ENCODE data around the gene ETFA.
"Not testable (repeated sequence)": the region's sequence is repeated elsewhere in the genome, so short reads cannot be mapped to it uniquely, and the experiment has no call there.

Gene ETFA

GRCh38 chr15:76296849-76297248, 14.4 kb downstream of the ETFA start:
- TF ChIP-seq BHLHE40 (IDR thresholded peaks at IDR 0.05; ENCODE audit: borderline replicate concordance): no peak
- TF ChIP-seq ELF4 (IDR thresholded peaks at IDR 0.05): no peak
- no peak for TF ChIP-seq FOXK2 (IDR thresholded peaks at IDR 0.05)
- no peak for TF ChIP-seq NFRKB (IDR thresholded peaks at IDR 0.05)
- TF ChIP-seq FOXA1 (IDR thresholded peaks at IDR 0.05): no peak
- no peak for TF ChIP-seq ARNT (IDR thresholded peaks at IDR 0.05)
- no peak for TF ChIP-seq LEF1 (IDR thresholded peaks at IDR 0.05; ENCODE audit: borderline replicate concordance)
- no peak for TF ChIP-seq L3MBTL2 (conservative IDR thresholded peaks at IDR 0.05)
- TF ChIP-seq SUZ12 (IDR thresholded peaks at IDR 0.05): no peak
- no peak for TF ChIP-seq HDGF (IDR thresholded peaks at IDR 0.05; ENCODE audit: borderline replicate concordance)
- TF ChIP-seq CTBP1 (IDR thresholded peaks at IDR 0.05; ENCODE audit: borderline replicate concordance): no peak
- TF ChIP-seq PKNOX1 (IDR thresholded peaks at IDR 0.05): no peak
- no peak for TF ChIP-seq FOXM1 (IDR thresholded peaks at IDR 0.05; ENCODE audit: borderline replicate concordance)
- no peak for TF ChIP-seq ZNF384 (IDR thresholded peaks at IDR 0.05)
- TF ChIP-seq SP1 (IDR thresholded peaks at IDR 0.05): no peak
- TF ChIP-seq TARDBP (IDR thresholded peaks at IDR 0.05): no peak
- ChIA-PET CTCF (interaction anchor here (0.7 kb wide), 1 partner anchor 1555 kb away, joined by 3 read pairs; no protein-coding TSS in a partner anchor), POLR2A (no interaction called here)
- no peak for DNase-seq (ENCODE audit: extremely low spot score)

DNA sequence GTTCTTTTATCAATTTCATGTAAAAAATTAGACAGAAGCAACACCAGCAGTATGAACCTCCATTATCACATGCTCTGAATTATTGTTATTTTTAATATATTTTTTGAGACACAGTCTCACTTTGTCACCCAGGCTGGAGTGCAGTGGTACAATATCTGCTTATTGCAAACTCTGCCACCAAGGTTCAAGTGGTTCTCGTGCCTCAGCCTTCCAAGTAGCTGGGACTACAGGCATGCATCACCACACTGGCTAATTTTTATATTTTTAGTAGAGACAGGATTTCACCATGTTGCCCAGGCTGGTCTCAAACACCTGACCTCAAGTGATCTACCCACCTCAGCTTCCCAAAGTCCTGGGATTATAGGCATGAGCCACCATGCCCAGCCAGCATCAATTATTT, 16.8 kb downstream of the ETFA start:
- POLR2A ChIA-PET: interaction anchor here (0.7 to 2.6 kb wide), 2 partner anchors 17 to 42 kb away, joined by 3 to 9 read pairs; partner anchors contain the start of gene ISL2
- CTCF ChIA-PET: interaction anchor here (1.1 kb wide), 1 partner anchor 12 kb away, joined by 3 read pairs; no protein-coding TSS in a partner anchor
- not testable (repeated sequence) for DNase-seq (ENCODE audit: extremely low spot score)

GRCh38 chr15:76293361-76293760, 17.9 kb downstream of the ETFA start:
- TF ChIP-seq ZNF384 (IDR thresholded peaks at IDR 0.05) (no peak), SP1 (IDR thresholded peaks at IDR 0.05) (no peak)
- POLR2A ChIA-PET: interaction anchor here (2.6 kb wide), 1 partner anchor 43 kb away, joined by 9 read pairs; the partner anchor contains the start of gene ISL2
- CTCF ChIA-PET: interaction anchor here (1.1 kb wide), 1 partner anchor 14 kb away, joined by 3 read pairs; no protein-coding TSS in a partner anchor
- DNase-seq (ENCODE audit: extremely low spot score): no peak

DNA sequence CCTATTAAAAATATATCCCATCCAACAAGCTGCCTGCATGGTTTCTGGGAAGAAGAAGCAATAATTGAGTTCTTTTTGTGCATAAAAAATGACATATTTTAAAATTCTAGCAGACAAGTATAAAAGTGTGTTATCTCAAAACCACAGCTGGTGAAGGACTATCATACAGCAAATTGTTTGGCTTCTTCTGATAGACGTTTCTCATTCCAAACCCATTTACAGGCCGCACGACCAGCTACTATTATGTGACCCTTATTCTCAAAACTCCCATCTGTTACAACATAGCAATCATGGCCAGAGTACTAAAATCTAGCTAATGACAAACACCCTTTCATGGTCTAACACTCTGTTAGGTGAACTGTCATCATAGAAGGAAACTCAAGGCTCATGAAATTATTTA, 21.7 kb downstream of the ETFA start:
- ChIA-PET CTCF (interaction anchor here (1.0 to 1.8 kb wide), 3 partner anchors 9 to 98 kb away, joined by 3 to 7 read pairs (median 6); no protein-coding TSS in a partner anchor), POLR2A (interaction anchor here (1.2 kb wide), 1 partner anchor 22 kb away, joined by 4 read pairs; the partner anchor contains the start of gene ETFA)
- TF ChIP-seq FOXM1 (IDR thresholded peaks at IDR 0.05; ENCODE audit: borderline replicate concordance) (no peak), ZNF384 (IDR thresholded peaks at IDR 0.05) (no peak), TARDBP (IDR thresholded peaks at IDR 0.05) (no peak), FOXK2 (IDR thresholded peaks at IDR 0.05) (no peak), ELF4 (IDR thresholded peaks at IDR 0.05) (no peak), FOXA1 (IDR thresholded peaks at IDR 0.05) (no peak), ARNT (IDR thresholded peaks at IDR 0.05) (no peak), BHLHE40 (IDR thresholded peaks at IDR 0.05; ENCODE audit: borderline replicate concordance) (no peak), LEF1 (IDR thresholded peaks at IDR 0.05; ENCODE audit: borderline replicate concordance) (no peak), L3MBTL2 (conservative IDR thresholded peaks at IDR 0.05) (no peak), HDGF (IDR thresholded peaks at IDR 0.05; ENCODE audit: borderline replicate concordance) (no peak), CTBP1 (IDR thresholded peaks at IDR 0.05; ENCODE audit: borderline replicate concordance) (no peak), SP1 (IDR thresholded peaks at IDR 0.05) (no peak), SUZ12 (IDR thresholded peaks at IDR 0.05) (no peak), NFRKB (IDR thresholded peaks at IDR 0.05) (no peak), PKNOX1 (IDR thresholded peaks at IDR 0.05) (no peak)
- DNase-seq (ENCODE audit: extremely low spot score): no peak

GRCh38 chr15:76286271-76286879, 24.9 kb downstream of the ETFA start:
- no peak for DNase-seq (ENCODE audit: extremely low spot score)
- ChIA-PET CTCF (no interaction called here), POLR2A (no interaction called here)
- no peak for TF ChIP-seq CTBP1 (IDR thresholded peaks at IDR 0.05; ENCODE audit: borderline replicate concordance)
- no peak for TF ChIP-seq SP1 (IDR thresholded peaks at IDR 0.05)
- no peak for TF ChIP-seq SUZ12 (IDR thresholded peaks at IDR 0.05)
- TF ChIP-seq TARDBP (IDR thresholded peaks at IDR 0.05): no peak
- no peak for TF ChIP-seq ARNT (IDR thresholded peaks at IDR 0.05)
- TF ChIP-seq HDGF (IDR thresholded peaks at IDR 0.05; ENCODE audit: borderline replicate concordance): no peak
- TF ChIP-seq BHLHE40 (IDR thresholded peaks at IDR 0.05; ENCODE audit: borderline replicate concordance): no peak
- no peak for TF ChIP-seq ELF4 (IDR thresholded peaks at IDR 0.05)
- TF ChIP-seq ZNF384 (IDR thresholded peaks at IDR 0.05): no peak
- TF ChIP-seq FOXM1 (IDR thresholded peaks at IDR 0.05; ENCODE audit: borderline replicate concordance): no peak
- TF ChIP-seq FOXK2 (IDR thresholded peaks at IDR 0.05): no peak

- POLR2A ChIA-PET: no interaction called here
Observed at GRCh38 chr15:76285241-76285825, 25.9 kb downstream of the ETFA start.

More at GRCh38 chr15:76285241-76285825, 25.9 kb downstream of the ETFA start:
- no peak for DNase-seq (ENCODE audit: extremely low spot score)
- CTCF ChIA-PET: interaction anchor here (0.7 kb wide), 1 partner anchor 669 kb away, joined by 3 read pairs; no protein-coding TSS in a partner anchor
- TF ChIP-seq L3MBTL2 (conservative IDR thresholded peaks at IDR 0.05): no peak
- TF ChIP-seq FOXK2 (IDR thresholded peaks at IDR 0.05): no peak
- no peak for TF ChIP-seq ZNF384 (IDR thresholded peaks at IDR 0.05)
- no peak for TF ChIP-seq ARNT (IDR thresholded peaks at IDR 0.05)
- TF ChIP-seq CTBP1 (IDR thresholded peaks at IDR 0.05; ENCODE audit: borderline replicate concordance): no peak
- no peak for TF ChIP-seq SP1 (IDR thresholded peaks at IDR 0.05)
- no peak for TF ChIP-seq BHLHE40 (IDR thresholded peaks at IDR 0.05; ENCODE audit: borderline replicate concordance)
- TF ChIP-seq HDGF (IDR thresholded peaks at IDR 0.05; ENCODE audit: borderline replicate concordance): no peak
- TF ChIP-seq ELF4 (IDR thresholded peaks at IDR 0.05): no peak
- no peak for TF ChIP-seq LEF1 (IDR thresholded peaks at IDR 0.05; ENCODE audit: borderline replicate concordance)
- no peak for TF ChIP-seq SUZ12 (IDR thresholded peaks at IDR 0.05)
- no peak for TF ChIP-seq FOXA1 (IDR thresholded peaks at IDR 0.05)
- TF ChIP-seq FOXM1 (IDR thresholded peaks at IDR 0.05; ENCODE audit: borderline replicate concordance): no peak
- TF ChIP-seq NFRKB (IDR thresholded peaks at IDR 0.05): no peak
